ENCODE measurements around the gene LPIN3.

Gene LPIN3

GRCh38 chr20:41318271-41318649 lies 22.4 kb upstream of the LPIN3 start:
- DNase-seq (ENCODE audit: low read depth in 2 of 2, low spot score in 1 of 2): no peak

- no peak for DNase-seq (ENCODE audit: low read depth in 2 of 2, low spot score in 1 of 2)
Measured at GRCh38 chr20:41320441-41320840, 20.2 kb upstream of the LPIN3 start.

- DNase-seq (ENCODE audit: low read depth in 2 of 2, low spot score in 1 of 2): no peak
Measured at GRCh38 chr20:41320976-41321375, 19.6 kb upstream of the LPIN3 start.

- DNase-seq (ENCODE audit: low read depth in 2 of 2, low spot score in 1 of 2): no peak
Measured at GRCh38 chr20:41327178-41327577, 13.4 kb upstream of the LPIN3 start.

GRCh38 chr20:41329435-41330342 lies 10.9 kb upstream of the LPIN3 start:
- DNase-seq (ENCODE audit: low read depth in 2 of 2, low spot score in 1 of 2): no peak

GRCh38 chr20:41330343-41330720 lies 10.3 kb upstream of the LPIN3 start:
- DNase-seq (ENCODE audit: low read depth in 2 of 2, low spot score in 1 of 2): no peak

GRCh38 chr20:41330941-41331340 lies 9.7 kb upstream of the LPIN3 start:
- no peak for DNase-seq (ENCODE audit: low read depth in 2 of 2, low spot score in 1 of 2)

GRCh38 chr20:41331731-41332130 lies 8.9 kb upstream of the LPIN3 start:
- no peak for DNase-seq (ENCODE audit: low read depth in 2 of 2, low spot score in 1 of 2)

GRCh38 chr20:41334036-41334435 lies 6.6 kb upstream of the LPIN3 start:
- no peak for DNase-seq (ENCODE audit: low read depth in 2 of 2, low spot score in 1 of 2)

- no peak for DNase-seq (ENCODE audit: low read depth in 2 of 2, low spot score in 1 of 2)
Measured at GRCh38 chr20:41334443-41335421, 5.9 kb upstream of the LPIN3 start.

- DNase-seq (ENCODE audit: low read depth in 2 of 2, low spot score in 1 of 2): no peak
Measured at GRCh38 chr20:41335591-41335990, 5.0 kb upstream of the LPIN3 start.

- DNase-seq (ENCODE audit: low read depth in 2 of 2, low spot score in 1 of 2): no peak
Measured at GRCh38 chr20:41336711-41337492, 3.7 kb upstream of the LPIN3 start.

- DNase-seq (ENCODE audit: low read depth in 2 of 2, low spot score in 1 of 2): peak; percentile 74 to 76
Measured at GRCh38 chr20:41339957-41340326, 679 bp upstream of the LPIN3 start.

- DNase-seq (ENCODE audit: low read depth in 2 of 2, low spot score in 1 of 2): no peak
Measured at GRCh38 chr20:41342474-41343464, 2.1 kb downstream of the LPIN3 start.

GRCh38 chr20:41344477-41344876 lies 3.9 kb downstream of the LPIN3 start:
- no peak for DNase-seq (ENCODE audit: low read depth in 2 of 2, low spot score in 1 of 2)

- no peak for DNase-seq (ENCODE audit: low read depth in 2 of 2, low spot score in 1 of 2)
Measured at GRCh38 chr20:41344938-41345728, 4.5 kb downstream of the LPIN3 start.

- DNase-seq (ENCODE audit: low read depth in 2 of 2, low spot score in 1 of 2): no peak
Measured at GRCh38 chr20:41345729-41346067, 5.1 kb downstream of the LPIN3 start.

GRCh38 chr20:41347523-41348429 lies 7.2 kb downstream of the LPIN3 start:
- DNase-seq (ENCODE audit: low read depth in 2 of 2, low spot score in 1 of 2): no peak

Measured in stimulated activated CD8-positive, alpha-beta memory T cell treated with anti-CD3 and anti-CD28 coated beads, Interleukin-4, amount 100 ng/mL, for 1 hour (primary cell).